IMR-90 (cell line): ENCODE measurements around the gene MYO1C. TPM values are rescaled to one million over a fixed set of nuclear protein-coding genes. Genes with fewer than 3 reads are reported as not detected.

Experiments
- ATAC-seq: fragments of 200-7000 bp; cut with Tn5 transposase; 2 replicates; pipeline ENCODE4 v1.9.1; 2020; ENCODE audit warnings: low read depth, mild to moderate bottlenecking, moderate library complexity
- BruUV-seq: library from RNA; stranded (reverse); fragments of 400-500 nt; replicated peaks from 2 replicates; lab custom pipeline; 2021; lab: Mats Ljungman, UMichigan
- CTCF ChIA-PET: fragments of 300-600 bp; formaldehyde crosslinking; extraction: SDS; loops from one replicate; lab custom pipeline; 2021; ENCODE audit warnings: antibody characterized with exemption; lab: Yijun Ruan, JAX
- POLR2A ChIA-PET: fragments of 300-600 bp; sonication (Branson Sonifier 250); formaldehyde crosslinking; loops from one replicate; lab custom pipeline; 2022; ENCODE audit warnings: antibody characterized with exemption; ENCODE audit not compliant: unreplicated experiment; lab: Charles Lee
- DNase-seq: peaks from one replicate; pipeline ENCODE4 v3.0.0; 2013
- H2AFZ ChIP-seq: replicated peaks from 2 replicates; pipeline ENCODE3; 2013; ENCODE audit warnings: low read length, mild to moderate bottlenecking; ENCODE audit not compliant: poor library complexity
- H2AK5ac ChIP-seq: 2 replicates; pipeline ENCODE4 v1.6.1; 2013; ENCODE audit warnings: low read depth, low read length, inconsistent platforms
- H2AK9ac ChIP-seq: replicated peaks from 2 replicates; pipeline ENCODE3; 2013; ENCODE audit warnings: mild to moderate bottlenecking, low read depth, low read length, moderate library complexity; ENCODE audit not compliant: poor library complexity
- H2BK120ac ChIP-seq: 2 replicates; pipeline ENCODE4 v1.6.1; 2013; ENCODE audit warnings: low read depth, low read length, inconsistent platforms
- H2BK15ac ChIP-seq: 3 replicates; pipeline ENCODE4 v1.6.1; 2013; ENCODE audit warnings: low read depth, low read length, inconsistent platforms
- H2BK20ac ChIP-seq: 2 replicates; pipeline ENCODE4 v1.6.1; 2013; ENCODE audit warnings: low read depth, mild to moderate bottlenecking, inconsistent platforms, low read length, moderate library complexity
- H2BK5ac ChIP-seq: 2 replicates; pipeline ENCODE4 v1.6.1; 2013; ENCODE audit warnings: mild to moderate bottlenecking, low read depth, low read length, inconsistent platforms; ENCODE audit not compliant: poor library complexity, severe bottlenecking
- H3K14ac ChIP-seq: replicated peaks from 2 replicates; pipeline ENCODE4 v1.6.1; 2013; ENCODE audit warnings: low read depth, low read length, inconsistent platforms
- H3K18ac ChIP-seq: 2 replicates; pipeline ENCODE4 v1.6.1; 2013; ENCODE audit warnings: low read depth, low read length, control low read depth
- H3K23ac ChIP-seq: 2 replicates; pipeline ENCODE4 v1.6.1; 2013; ENCODE audit warnings: low read depth, low read length, inconsistent platforms
- H3K27ac ChIP-seq: 2 replicates; pipeline ENCODE4 v1.5.1; 2013; ENCODE audit warnings: mild to moderate bottlenecking, control low read depth, low read length; ENCODE audit not compliant: insufficient read depth
- H3K27me3 ChIP-seq: 2 replicates; pipeline ENCODE4 v1.6.1; 2013; ENCODE audit warnings: low read length; ENCODE audit not compliant: control insufficient read depth, insufficient read depth
- H3K36me3 ChIP-seq: 2 replicates; pipeline ENCODE4 v1.6.1; 2013; ENCODE audit warnings: low read length, mixed read lengths; ENCODE audit not compliant: control insufficient read depth, insufficient read depth
- H3K4ac ChIP-seq: 2 replicates; pipeline ENCODE4 v1.6.1; 2013; ENCODE audit warnings: low read depth, low read length, inconsistent platforms
- H3K4me1 ChIP-seq: 2 replicates; pipeline ENCODE4 v1.6.1; 2013; ENCODE audit warnings: low read length, mixed read lengths; ENCODE audit not compliant: control insufficient read depth, insufficient read depth
- H3K4me2 ChIP-seq: 2 replicates; pipeline ENCODE4 v1.6.1; 2013; ENCODE audit warnings: low read depth, mild to moderate bottlenecking, control low read depth, low read length, moderate library complexity
- H3K4me3 ChIP-seq: 2 replicates; pipeline ENCODE4 v1.5.1; 2013; ENCODE audit warnings: low read depth, mild to moderate bottlenecking, control low read depth, low read length, moderate library complexity; ENCODE audit not compliant: insufficient read depth
- H3K56ac ChIP-seq: 2 replicates; pipeline ENCODE4 v1.6.1; 2013; ENCODE audit warnings: low read length, inconsistent platforms; ENCODE audit not compliant: insufficient read depth; ENCODE audit errors: extremely low read depth
- H3K79me1 ChIP-seq, 2 experiments: 2 replicates each; pipeline ENCODE4 v1.6.1; 2013; ENCODE audit warnings: low read length in 2 of 2, inconsistent platforms in 1 of 2, low read depth in 1 of 2
- H3K9ac ChIP-seq: 2 replicates; pipeline ENCODE4 v1.6.1; 2013; ENCODE audit warnings: low read depth, low read length, control low read depth
- H3K9me1 ChIP-seq: 2 replicates; pipeline ENCODE4 v1.6.1; 2013; ENCODE audit warnings: low read length, inconsistent platforms; ENCODE audit not compliant: insufficient read depth
- H3K9me3 ChIP-seq: 2 replicates; pipeline ENCODE4 v1.6.1; 2013; ENCODE audit warnings: low read length; ENCODE audit not compliant: control insufficient read depth, insufficient read depth
- H4K20me1 ChIP-seq: 2 replicates; pipeline ENCODE4 v1.6.1; 2013; ENCODE audit warnings: low read length, inconsistent platforms; ENCODE audit not compliant: insufficient read depth
- H4K5ac ChIP-seq: 2 replicates; pipeline ENCODE4 v1.6.1; 2013; ENCODE audit warnings: mild to moderate bottlenecking, low read depth, low read length, control low read depth
- H4K8ac ChIP-seq, 2 experiments: 2 replicates each; pipeline ENCODE4 v1.6.1; 2013; ENCODE audit warnings: low read depth in 2 of 2, low read length in 2 of 2, control low read depth in 1 of 2, inconsistent platforms in 1 of 2
- H4K91ac ChIP-seq: 2 replicates; pipeline ENCODE4 v1.6.1; 2013; ENCODE audit warnings: low read depth, low read length, inconsistent platforms; ENCODE audit not compliant: insufficient read depth
- BHLHE40 ChIP-seq: fragments of 150-350 bp; IDR thresholded peaks from 2 replicates; pipeline ENCODE4 v1.6.1; 2016; ENCODE audit warnings: mild to moderate bottlenecking, low read depth, low read length
- CEBPB ChIP-seq: IDR thresholded peaks from 2 replicates; pipeline ENCODE4 v1.6.1; 2012; ENCODE audit warnings: low read depth, low read length, improper control_type of control experiment
- CTCF ChIP-seq: conservative IDR thresholded peaks from 2 replicates; pipeline ENCODE4 v1.5.1; 2012; ENCODE audit warnings: mild to moderate bottlenecking, low read depth, low read length, improper control_type of control experiment
- MAFK ChIP-seq: IDR thresholded peaks from 2 replicates; pipeline ENCODE4 v1.6.1; 2012; ENCODE audit warnings: low read depth, low read length, improper control_type of control experiment
- MXI1 ChIP-seq: IDR thresholded peaks from 2 replicates; pipeline ENCODE4 v1.6.1; 2012; ENCODE audit warnings: low read depth, mild to moderate bottlenecking, low read length, moderate library complexity, borderline replicate concordance
- NFE2L2 ChIP-seq: fragments of 150-350 bp; IDR thresholded peaks from 2 replicates; pipeline ENCODE4 v1.6.1; 2016; ENCODE audit warnings: low read depth, mild to moderate bottlenecking, low read length
- POLR2A ChIP-seq: IDR thresholded peaks from 2 replicates; pipeline ENCODE4 v1.6.1; 2012; ENCODE audit warnings: mild to moderate bottlenecking, low read depth, low read length
- RAD21 ChIP-seq: IDR thresholded peaks from 2 replicates; pipeline ENCODE4 v1.6.1; 2012; ENCODE audit warnings: low read length, improper control_type of control experiment
- RFX5 ChIP-seq: IDR thresholded peaks from 2 replicates; pipeline ENCODE4 v1.8.0; 2012; ENCODE audit warnings: low read depth, mild to moderate bottlenecking, low read length, moderate library complexity
- SMC3 ChIP-seq: fragments of 150-350 bp; IDR thresholded peaks from 2 replicates; pipeline ENCODE4 v1.6.1; 2016; ENCODE audit warnings: low read depth, mild to moderate bottlenecking, antibody characterized with exemption, low read length, moderate library complexity
- USF2 ChIP-seq: fragments of 150-350 bp; IDR thresholded peaks from 2 replicates; pipeline ENCODE4 v1.6.1; 2017; ENCODE audit warnings: mild to moderate bottlenecking, antibody characterized with exemption, low read length, low read depth
- WGBS, 2 experiments: methylation state at CpG; one replicate each; pipeline versions ENCODE4 v1.1.5 to v1.1.7; 2013; ENCODE audit warnings: missing lambda C conversion rate in 2 of 2; ENCODE audit not compliant: insufficient read length in 1 of 2; ENCODE audit errors: extremely low coverage in 2 of 2; 5-methylcytosine and 5-hydroxymethylcytosine counted together
- dilution Hi-C: fragments of 300-500 bp; cut with HindIII; formaldehyde crosslinking; loops from one replicate; pipeline ENCODE4 v1.14.3; 2018; ENCODE audit warnings: low sequenced_read_pairs; ENCODE audit not compliant: unreplicated experiment
- in situ Hi-C: fragments of 300-500 bp; cut with MboI; formaldehyde crosslinking; loops from 3 replicates; pipeline ENCODE4 v1.14.3; 2019; ENCODE audit warnings: low sequenced_read_pairs, inconsistent platforms, mixed read lengths
- intact Hi-C: fragments of 100-400 bp; cut with micrococcal nuclease; formaldehyde crosslinking; loops from 2 replicates; pipeline ENCODE4 v1.10.0; 2022
- polyA plus RNA-seq, 3 experiments: library from polyadenylated mRNA; depleted of rRNA; stranded (reverse); fragments of >200 nt; gene quantifications; 2 replicates each; pipeline ENCODE4 v1.2.3, GENCODE V29; 2012; ENCODE audit warnings: low replicate concordance in 1 of 3
- total RNA-seq: library from RNA; depleted of rRNA; stranded (reverse); fragments of >200 nt; gene quantifications from 2 replicates; pipeline ENCODE4 v1.2.3, GENCODE V29; 2012
- TF ChIP-seq, protein P1 (sequence below): fragments of 150-350 bp; IDR thresholded peaks from 2 replicates; pipeline ENCODE4 v1.6.1; 2016; ENCODE audit warnings: low read depth, mild to moderate bottlenecking, low read length, moderate library complexity, borderline replicate concordance

MYO1C gene
- total and polyA plus RNA-seq, 2 of the 4 experiments (the other 2 are of a cell fraction), result 162 to 196 TPM

GRCh38 chr17:1480747-1481465 lies 11.6 kb downstream of the MYO1C start:
- dilution Hi-C loops, result no loop called here
- TF ChIP-seq RAD21 (no peak), USF2 (no peak), MXI1 (no peak), RFX5 (no peak), SMC3 (no peak), NFE2L2 (no peak), CEBPB (no peak), MAFK (no peak), CTCF (no peak), BHLHE40 (no peak), POLR2A (no peak)
- TF ChIP-seq, protein P1, sequence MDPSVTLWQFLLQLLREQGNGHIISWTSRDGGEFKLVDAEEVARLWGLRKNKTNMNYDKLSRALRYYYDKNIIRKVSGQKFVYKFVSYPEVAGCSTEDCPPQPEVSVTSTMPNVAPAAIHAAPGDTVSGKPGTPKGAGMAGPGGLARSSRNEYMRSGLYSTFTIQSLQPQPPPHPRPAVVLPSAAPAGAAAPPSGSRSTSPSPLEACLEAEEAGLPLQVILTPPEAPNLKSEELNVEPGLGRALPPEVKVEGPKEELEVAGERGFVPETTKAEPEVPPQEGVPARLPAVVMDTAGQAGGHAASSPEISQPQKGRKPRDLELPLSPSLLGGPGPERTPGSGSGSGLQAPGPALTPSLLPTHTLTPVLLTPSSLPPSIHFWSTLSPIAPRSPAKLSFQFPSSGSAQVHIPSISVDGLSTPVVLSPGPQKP, result no peak
- in situ Hi-C loops, result no loop called here
- no TSS peak for BruUV-seq
- H3K9ac ChIP-seq, result no peak overlapping the region
- no peak overlapping the region for H3K4me3 ChIP-seq
- H3K18ac ChIP-seq, result no peak overlapping the region
- H4K91ac ChIP-seq, result no peak overlapping the region
- no peak overlapping the region for H2BK120ac ChIP-seq
- no peak overlapping the region for H2BK15ac ChIP-seq
- DNase-seq (peak; percentile 74), ATAC-seq (no peak)
- H2AK5ac ChIP-seq, result no peak overlapping the region
- peaks cover 21 to 61% of the 10 kb centered on the region in 2 experiments for H3K79me1 ChIP-seq
- POLR2A ChIA-PET, result no interaction called here
- no peaks in the 10 kb centered on the region for H3K9me3 ChIP-seq
- intact Hi-C loops, result no loop called here
- H3K56ac ChIP-seq, result no peak overlapping the region
- H3K4ac ChIP-seq, result no peak overlapping the region
- peaks cover 48% of the 10 kb centered on the region for H4K20me1 ChIP-seq
- H3K14ac ChIP-seq, result no peak overlapping the region
- no peak overlapping the region for H4K5ac ChIP-seq
- peaks cover 11% of the 10 kb centered on the region for H3K9me1 ChIP-seq
- H3K4me2 ChIP-seq, result no peak overlapping the region
- H4K8ac ChIP-seq, result no peak overlapping the region
- no peak overlapping the region for H2BK20ac ChIP-seq
- H3K27ac ChIP-seq, result no peak overlapping the region
- no peaks in the 10 kb centered on the region for H3K27me3 ChIP-seq
- H2AFZ ChIP-seq, result no peak overlapping the region
- CTCF ChIA-PET, result no interaction called here
- no peak overlapping the region for H3K23ac ChIP-seq
- H3K36me3 ChIP-seq, result peaks cover 67% of the 10 kb centered on the region
- no peak overlapping the region for H2BK5ac ChIP-seq
- WGBS, 2 experiments, result 84% methylated on average over 7 of the region's 18 CpGs; no CpG with 5 or more reads in 1 of the 2 experiments
- peaks cover 8% of the 10 kb centered on the region; the same call in 1 of the 2 replicates for H3K4me1 ChIP-seq
- H2AK9ac ChIP-seq, result peak overlapping the region; percentile 7
